ENCODE data around the gene CSNK1G1.

The CSNK1G1 gene

GRCh38 chr15:64163659-64164362 lies 192.2 kb downstream of the CSNK1G1 start:
- no peak for TF ChIP-seq GATA2 (IDR thresholded peaks at IDR 0.05; ENCODE audit: low read depth, low read length)
- TF ChIP-seq GATA3 (IDR thresholded peaks at IDR 0.05; ENCODE audit: low read depth, low read length) = no peak

GRCh38 chr15:64162869-64163658 lies 192.9 kb downstream of the CSNK1G1 start, which contains the start of gene PPIB:
PPIB (minus strand) TSS chr15:64163022; CDS start chr15:64162986, 36 bp downstream.
- TF ChIP-seq GATA2 (IDR thresholded peaks at IDR 0.05; ENCODE audit: low read depth, low read length) (no peak), GATA3 (IDR thresholded peaks at IDR 0.05; ENCODE audit: low read depth, low read length) (no peak)

- no peak for TF ChIP-seq GATA3 (IDR thresholded peaks at IDR 0.05; ENCODE audit: low read depth, low read length)
- TF ChIP-seq GATA2 (IDR thresholded peaks at IDR 0.05; ENCODE audit: low read depth, low read length) = no peak
These were observed 193.5 kb downstream of the CSNK1G1 start for GRCh38 chr15:64162478-64162868.

GRCh38 chr15:64161688-64162477 lies 194.1 kb downstream of the CSNK1G1 start:
- TF ChIP-seq GATA3 (IDR thresholded peaks at IDR 0.05; ENCODE audit: low read depth, low read length) (no peak), GATA2 (IDR thresholded peaks at IDR 0.05; ENCODE audit: low read depth, low read length) (no peak)

- TF ChIP-seq GATA2 (IDR thresholded peaks at IDR 0.05; ENCODE audit: low read depth, low read length) (no peak), GATA3 (IDR thresholded peaks at IDR 0.05; ENCODE audit: low read depth, low read length) (no peak)
These were observed 197.4 kb downstream of the CSNK1G1 start for GRCh38 chr15:64158363-64159134.

GRCh38 chr15:64157599-64158125 lies 198.3 kb downstream of the CSNK1G1 start:
- no peak for TF ChIP-seq GATA3 (IDR thresholded peaks at IDR 0.05; ENCODE audit: low read depth, low read length)
- TF ChIP-seq GATA2 (IDR thresholded peaks at IDR 0.05; ENCODE audit: low read depth, low read length) = no peak

- no peak for TF ChIP-seq GATA3 (IDR thresholded peaks at IDR 0.05; ENCODE audit: low read depth, low read length)
- TF ChIP-seq GATA2 (IDR thresholded peaks at IDR 0.05; ENCODE audit: low read depth, low read length) = no peak
These were observed 199.2 kb downstream of the CSNK1G1 start for GRCh38 chr15:64156652-64157331.

GRCh38 chr15:64155802-64156651 lies 199.9 kb downstream of the CSNK1G1 start:
- TF ChIP-seq GATA2 (IDR thresholded peaks at IDR 0.05; ENCODE audit: low read depth, low read length) (no peak), GATA3 (IDR thresholded peaks at IDR 0.05; ENCODE audit: low read depth, low read length) (no peak)

- TF ChIP-seq GATA2 (IDR thresholded peaks at IDR 0.05; ENCODE audit: low read depth, low read length) (no peak), GATA3 (IDR thresholded peaks at IDR 0.05; ENCODE audit: low read depth, low read length) (no peak)
These were observed 202.2 kb downstream of the CSNK1G1 start for GRCh38 chr15:64153480-64154367.

- TF ChIP-seq GATA2 (IDR thresholded peaks at IDR 0.05; ENCODE audit: low read depth, low read length) (no peak), GATA3 (IDR thresholded peaks at IDR 0.05; ENCODE audit: low read depth, low read length) (no peak)
These were observed 203.2 kb downstream of the CSNK1G1 start for GRCh38 chr15:64152507-64153387.

Data from SH-SY5Y (cell line).